GM21447 (cell line): ENCODE data around the gene PEX16.

Source experiments
- ATAC-seq: cut with Tn5 transposase; IDR thresholded peaks from one replicate; pipeline ENCODE4 v1.9.1; 2021; ENCODE audit not compliant: unreplicated experiment

The PEX16 gene

DNA sequence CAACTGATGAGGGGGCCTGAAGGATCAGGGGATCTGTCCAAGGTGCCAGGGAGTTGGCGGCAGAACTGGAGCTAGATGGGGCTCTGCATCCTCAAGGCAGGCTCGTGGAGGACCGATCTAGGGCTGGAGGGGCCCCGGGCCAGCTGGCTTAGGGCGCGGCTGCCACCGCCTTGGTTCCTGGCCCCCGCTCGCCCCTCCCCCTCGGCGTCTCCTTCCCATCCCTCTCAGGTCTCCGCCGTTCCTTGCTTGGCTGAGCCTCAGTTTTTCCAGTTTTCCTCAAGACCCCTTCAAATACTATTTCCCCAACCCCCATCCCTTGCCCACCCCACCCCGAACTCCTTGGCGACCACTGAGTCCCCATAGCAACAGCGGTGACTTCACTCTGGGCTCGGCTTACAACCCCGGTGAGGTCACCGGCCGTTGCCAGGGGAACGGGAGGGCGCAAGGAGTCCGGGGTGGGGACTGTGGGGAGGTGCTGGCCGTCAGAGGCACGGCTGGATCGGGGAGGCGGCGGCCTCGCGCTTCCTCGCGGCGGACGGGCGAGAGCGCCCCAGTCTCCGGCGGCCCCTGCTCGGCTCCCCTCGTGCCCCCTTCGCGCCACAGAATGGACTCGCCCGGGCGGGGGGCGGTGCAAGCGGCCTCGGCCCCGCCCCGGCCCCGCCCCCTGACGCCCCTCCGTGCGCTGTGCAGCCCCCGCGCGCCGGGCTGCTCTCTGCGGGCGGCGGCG is 18.1 kb downstream of the PEX16 start:
- peak; percentile 49 for ATAC-seq

DNA sequence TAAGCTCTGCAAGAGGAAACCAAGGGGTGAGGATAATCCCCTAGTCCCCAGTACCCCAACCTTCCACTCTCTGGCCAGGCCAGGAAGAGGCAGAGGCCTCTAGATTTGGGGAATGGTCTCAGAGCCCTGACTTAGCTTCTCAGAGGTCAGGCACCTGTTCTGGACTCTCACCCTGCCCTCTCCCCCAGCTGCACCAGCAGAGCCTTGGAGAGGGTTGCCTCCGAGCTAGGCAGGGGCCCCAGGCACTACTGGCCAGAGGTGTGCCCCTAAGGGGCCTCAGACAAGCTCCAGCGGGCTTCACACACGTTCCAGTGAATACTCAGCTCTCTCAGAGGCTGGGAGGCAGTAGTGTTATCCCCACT is 18.6 kb downstream of the PEX16 start:
- no peak for ATAC-seq

DNA sequence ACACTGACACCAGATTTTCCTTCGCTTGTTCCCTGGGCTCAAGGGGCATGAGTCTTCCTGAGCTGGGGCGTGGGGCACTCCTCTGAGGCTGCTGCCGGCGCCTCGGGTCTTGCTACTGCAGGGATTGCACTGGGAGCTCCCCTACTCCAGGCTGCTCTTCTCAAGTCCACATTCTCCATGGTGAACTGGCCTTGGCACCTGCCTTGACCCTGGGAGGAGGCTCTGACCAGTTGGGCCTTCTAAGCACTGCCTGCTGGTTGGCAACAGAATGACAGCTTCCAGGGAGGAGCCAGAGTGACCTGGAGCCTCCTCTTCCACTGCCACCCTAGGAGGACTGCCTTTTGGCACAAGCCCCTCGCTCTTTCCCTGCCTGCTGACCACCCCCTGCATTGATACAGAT is 20.1 kb downstream of the PEX16 start:
- no peak for ATAC-seq

DNA sequence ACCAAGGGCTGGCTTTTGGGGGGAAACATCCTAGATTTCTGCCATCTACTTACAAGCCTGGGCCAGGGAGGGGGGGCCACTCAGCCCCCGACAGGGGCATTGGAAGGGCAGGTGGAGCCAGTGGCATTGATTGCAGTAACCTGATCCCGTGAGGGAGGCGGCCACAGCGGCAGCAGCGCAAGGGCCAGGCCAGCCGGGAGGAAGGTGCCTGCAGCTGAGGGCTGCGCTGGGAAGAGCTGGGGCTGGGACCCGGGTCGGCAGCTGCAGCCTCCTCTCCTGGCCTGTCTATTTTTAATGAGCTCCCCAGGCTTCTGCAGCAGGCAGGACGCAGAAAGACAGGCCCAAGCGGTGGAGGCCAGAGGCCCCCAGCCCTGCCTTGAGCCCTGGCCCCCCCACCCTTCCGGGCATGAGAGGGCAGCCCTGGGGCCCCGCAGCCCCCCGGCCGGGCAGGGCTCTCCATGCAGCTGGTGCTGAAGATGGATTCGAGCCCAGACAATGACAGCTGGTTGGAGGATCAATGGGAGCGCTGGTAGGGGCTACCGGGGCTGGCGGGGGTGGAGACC is 21.2 kb downstream of the PEX16 start:
- no peak for ATAC-seq

DNA sequence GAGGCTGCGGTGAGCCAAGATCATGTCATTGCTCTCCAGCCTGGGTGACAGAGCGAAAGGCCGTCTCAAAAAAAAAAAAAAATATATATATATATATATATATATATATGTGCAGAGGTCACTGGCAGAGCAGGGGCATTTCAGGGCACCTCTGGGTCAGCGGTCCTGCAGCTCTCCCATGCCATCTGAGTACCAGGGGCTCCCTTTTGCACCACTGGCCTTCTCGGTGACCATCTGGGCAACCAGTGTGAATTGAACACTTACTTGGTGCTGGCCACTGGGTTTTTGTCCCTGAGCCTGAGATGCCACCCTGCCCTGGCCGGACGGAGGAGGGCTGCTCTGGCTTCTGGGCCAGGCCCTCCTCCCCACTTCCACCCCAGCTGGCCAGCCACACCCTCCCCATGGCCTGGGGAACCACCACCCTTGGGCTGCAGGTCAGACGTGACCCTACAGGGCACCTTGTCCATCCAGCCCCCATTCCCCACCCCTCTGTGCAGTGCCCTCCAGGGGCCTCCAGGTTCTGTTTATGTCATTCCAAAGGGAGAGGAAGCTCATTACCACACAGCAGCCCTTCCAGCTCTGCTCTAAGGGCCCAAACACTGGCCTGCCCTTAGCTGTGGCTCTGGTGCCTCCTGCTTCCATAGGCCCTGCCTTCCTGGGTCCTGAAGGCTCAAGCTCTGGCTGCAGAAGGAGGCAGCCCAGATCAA is 22.0 kb downstream of the PEX16 start:
- no peak for ATAC-seq

DNA sequence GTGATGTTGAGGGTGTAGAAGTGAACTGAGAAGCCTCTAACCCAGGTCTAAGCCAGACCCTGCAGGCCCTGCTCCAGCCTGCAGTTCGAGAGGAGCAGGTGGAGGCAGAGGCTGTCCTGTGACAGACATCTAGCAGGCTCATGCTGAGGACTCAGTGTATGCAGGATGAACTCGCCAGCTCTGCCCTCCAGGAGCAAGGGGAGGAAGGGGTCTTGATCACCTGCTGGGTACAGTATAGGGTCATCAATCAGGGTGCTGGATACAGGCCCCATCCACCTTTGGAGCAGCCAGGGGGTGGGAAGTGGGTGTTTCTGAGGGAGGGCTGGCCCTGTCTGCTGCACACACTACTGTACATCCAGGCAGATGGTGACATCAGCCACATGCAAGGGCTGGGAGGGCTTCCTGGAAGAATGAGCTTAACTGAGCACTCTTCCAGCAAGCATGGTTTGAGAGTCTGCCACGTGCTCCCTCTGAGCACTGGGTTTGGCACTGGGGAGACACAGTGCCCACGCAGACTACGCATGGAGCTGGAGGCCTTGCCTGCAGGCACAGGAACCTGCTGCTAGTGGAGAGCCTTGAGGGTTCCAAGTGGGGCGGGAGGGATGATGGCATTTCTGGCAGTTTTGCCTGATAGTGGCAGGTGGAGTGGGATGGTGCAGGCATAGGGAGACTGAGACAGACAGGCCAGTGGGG is 23.0 kb downstream of the PEX16 start:
- ATAC-seq, result no peak

DNA sequence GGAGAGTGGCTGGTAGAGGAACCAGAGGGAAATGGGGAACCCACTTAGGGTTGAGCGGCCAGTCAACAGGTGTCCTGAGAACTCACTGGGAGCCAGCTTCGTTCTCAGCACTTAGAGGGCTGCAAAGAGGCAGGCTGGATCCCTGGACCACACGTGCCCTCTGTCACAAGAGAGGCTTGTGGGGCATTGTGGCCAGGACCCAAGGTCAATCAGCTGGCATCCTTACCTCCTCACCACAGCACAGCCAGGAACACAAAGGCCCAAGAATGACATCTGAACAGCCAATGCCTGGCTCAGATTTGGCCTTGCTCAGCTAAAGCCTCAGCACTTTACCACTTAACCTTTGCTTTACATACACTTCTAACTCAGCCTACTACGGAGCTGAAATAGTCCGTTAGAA is 24.8 kb downstream of the PEX16 start:
- no peak for ATAC-seq

DNA sequence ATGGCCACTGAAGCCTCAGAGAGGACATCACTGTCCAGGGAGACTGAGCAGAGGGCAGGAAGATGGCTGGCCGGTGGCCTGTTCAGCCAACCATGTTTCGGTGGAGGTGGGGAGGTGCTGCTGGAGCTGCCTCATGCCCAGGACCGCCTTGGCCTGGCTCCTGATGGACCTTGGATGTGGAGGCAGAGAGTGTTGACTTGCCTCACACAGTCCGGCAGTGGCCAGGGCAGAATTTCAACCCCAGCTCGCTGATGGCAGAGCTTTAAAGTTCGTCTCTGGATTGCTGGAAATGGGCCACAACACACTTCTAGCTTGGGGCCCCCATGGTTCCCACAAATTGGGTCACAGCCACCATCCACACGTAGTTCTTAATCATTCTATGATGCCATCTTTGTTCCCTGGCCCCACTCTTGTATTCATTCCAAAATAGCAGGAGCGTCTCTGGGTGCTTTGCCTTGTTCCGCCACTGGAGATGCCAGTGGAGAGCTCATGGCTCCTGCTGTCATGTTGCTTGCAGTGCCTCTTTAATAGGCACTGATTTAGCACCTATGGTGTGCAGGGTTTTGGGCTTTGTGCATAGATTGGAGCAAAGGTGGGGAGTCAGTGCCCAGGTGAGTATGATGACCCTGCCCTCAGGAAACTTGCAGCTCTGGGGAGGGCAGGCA is 26.7 kb downstream of the PEX16 start:
- no peak for ATAC-seq

DNA sequence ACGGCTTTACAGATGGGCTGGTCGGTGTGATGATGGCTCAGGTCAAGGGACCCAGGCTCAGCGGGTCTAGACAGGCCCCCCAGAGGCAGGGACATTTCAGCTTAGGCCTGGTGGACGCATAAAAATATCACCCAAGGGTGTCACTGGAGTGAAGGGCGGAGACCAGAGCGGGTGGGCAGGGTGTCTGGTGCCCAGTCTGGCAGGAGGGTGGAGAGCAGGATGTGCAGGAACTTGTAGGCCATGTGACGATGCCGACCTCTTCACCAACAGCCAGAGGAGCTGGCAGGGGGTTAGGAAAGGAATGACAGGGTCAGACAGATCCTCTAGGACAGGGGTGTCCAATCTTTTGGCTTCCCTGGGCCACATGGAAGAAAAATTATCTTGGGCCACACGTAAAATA is 27.7 kb downstream of the PEX16 start:
- no peak for ATAC-seq

DNA sequence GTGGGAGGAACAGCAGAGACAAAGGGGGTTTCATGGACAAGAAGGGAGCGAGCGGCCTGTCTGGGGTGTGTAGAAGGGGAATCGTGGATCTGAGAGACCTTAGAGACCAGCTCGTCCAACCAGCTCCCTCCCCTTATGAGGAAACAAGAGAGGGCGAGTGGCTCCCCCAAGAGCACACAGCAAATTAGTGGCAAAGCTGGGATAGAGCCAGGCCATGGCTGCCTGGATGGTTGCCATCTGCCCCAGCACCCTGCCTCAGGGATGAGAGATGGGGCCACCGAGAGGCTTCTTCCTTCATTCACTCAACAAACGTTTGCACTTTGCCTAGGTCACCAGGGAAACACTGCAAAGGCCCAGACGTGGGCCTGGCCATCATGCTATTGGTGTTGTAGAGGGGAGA is 28.1 kb downstream of the PEX16 start:
- no peak for ATAC-seq

DNA sequence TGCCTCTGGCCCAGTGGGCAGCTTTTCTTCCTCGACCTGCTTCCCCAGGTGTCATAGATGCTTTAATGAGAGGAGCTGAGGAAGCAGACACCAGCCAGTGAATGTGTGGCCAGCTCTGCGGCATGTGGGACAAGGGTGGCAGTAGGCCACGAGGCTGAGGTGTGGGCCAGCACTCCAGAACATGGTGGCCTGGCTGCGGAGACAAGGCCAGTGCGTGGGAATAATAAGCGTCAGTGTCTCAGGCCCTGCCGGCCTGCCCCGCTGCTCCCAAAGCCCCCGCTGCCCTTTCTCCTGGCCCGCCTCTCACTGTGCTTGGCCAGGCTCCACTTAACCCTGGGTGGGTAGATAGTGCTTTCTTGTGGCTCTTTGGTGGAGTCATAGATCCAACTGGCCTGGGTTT is 30.1 kb downstream of the PEX16 start:
- no peak for ATAC-seq

DNA sequence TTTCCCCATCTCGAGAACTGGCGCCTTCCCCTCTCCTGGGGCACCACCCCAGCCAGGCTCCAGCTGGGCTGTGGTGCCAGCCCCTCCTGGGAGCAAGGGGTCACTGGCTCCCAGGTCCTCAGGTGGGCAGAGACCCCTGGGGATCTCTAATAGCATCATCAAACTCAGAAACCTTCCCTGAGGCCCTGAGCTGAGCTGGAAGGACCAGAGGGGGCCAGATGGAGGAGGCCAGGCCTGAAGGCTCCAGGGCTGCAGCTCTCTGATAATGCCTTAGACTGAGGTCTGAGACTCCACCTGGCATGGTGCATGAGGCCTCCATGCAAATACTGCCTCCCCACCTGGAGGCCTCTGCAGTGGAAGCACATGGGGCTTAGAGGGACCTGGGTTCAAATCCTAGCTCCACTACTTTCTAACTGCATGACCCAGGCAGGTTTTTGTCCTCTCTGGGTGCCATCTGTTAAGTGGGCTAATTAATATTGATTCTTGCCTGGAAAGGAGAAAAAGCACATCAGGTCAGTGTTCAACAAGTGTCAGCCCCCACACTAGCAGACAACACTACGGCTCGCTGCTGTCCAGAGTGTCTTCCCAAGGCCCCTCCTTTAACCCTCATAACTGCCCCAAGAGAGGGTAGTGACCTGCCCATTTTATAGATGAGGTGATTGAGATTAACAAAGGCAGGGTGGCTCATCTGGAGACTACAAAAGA is 30.7 kb downstream of the PEX16 start:
- no peak for ATAC-seq

DNA sequence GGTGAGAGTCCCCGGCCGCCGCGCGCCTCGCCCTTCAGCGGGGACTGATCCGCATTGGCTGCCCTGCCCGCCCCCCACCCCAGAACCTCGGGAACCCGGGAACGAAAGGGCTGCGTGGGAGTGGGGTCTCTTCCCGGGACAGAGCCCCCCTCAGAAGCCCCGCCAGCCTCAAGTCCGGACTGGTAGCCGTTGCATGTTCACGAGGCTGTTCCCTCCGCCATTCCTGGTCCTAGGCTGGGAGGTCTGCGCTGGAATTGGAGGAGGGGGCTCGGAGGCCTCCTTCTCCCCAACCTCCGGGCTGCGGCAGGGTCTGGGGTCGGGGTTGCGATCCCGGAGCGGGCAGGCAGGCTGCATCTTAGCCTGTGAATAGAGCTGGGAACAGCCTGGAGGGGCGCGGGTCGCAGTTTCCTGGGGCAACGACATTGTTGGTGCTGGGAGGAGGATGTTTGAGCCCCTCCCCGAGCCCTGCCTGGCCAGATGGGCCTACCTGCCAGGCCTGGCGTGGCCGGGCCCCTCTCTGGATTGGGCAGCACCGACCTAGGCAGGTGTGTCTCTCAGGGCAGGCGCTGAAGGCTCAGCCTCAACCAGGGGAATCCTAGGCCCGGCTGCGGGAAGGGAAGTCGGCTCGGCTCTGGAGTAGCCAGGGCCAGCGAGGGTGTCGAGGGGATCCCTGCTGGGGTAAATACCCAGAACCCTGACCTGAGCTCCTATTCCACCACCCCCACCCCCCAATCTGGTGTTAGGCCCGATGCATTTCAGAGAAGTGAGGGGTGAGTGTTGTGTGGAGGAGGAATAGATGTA is 31.6 kb downstream of the PEX16 start:
- ATAC-seq, result no peak

DNA sequence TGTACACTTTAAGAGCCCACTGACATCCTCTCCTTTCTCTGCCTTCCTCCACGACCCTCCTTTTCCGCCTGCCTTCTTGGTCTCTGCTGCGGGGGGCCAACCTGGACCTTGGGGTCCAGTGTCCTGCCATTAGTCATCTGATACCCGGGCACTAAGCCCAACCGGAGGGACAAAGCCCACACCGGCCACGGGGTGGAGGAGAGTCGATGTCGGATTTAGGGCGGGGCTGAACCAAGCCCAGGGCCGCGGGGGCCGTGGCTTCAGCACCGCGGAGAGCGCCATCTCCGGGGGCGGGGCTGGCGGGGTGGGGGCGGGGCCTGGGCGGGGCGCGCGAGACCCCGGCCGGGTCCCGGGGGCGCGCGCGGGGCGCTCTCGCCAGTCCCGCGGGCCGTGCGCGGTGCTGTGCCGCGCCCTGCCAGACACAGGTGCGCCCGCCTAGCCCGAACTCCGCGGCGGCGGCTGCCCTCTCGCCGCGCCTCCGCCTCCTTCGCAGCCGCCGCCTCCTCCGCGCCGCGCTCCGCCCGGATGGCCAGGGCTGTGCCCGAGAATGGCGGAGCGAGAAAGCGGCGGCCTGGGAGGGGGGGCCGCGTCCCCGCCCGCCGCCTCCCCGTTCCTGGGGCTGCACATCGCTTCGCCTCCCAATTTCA is 32.3 kb downstream of the PEX16 start, which contains the start of gene MAPK8IP1:
MAPK8IP1 (plus strand) TSS at position 378 of the 647 bp plus-strand sequence; CDS start at position 548, 170 bp downstream.
- peak; percentile 55 for ATAC-seq

DNA sequence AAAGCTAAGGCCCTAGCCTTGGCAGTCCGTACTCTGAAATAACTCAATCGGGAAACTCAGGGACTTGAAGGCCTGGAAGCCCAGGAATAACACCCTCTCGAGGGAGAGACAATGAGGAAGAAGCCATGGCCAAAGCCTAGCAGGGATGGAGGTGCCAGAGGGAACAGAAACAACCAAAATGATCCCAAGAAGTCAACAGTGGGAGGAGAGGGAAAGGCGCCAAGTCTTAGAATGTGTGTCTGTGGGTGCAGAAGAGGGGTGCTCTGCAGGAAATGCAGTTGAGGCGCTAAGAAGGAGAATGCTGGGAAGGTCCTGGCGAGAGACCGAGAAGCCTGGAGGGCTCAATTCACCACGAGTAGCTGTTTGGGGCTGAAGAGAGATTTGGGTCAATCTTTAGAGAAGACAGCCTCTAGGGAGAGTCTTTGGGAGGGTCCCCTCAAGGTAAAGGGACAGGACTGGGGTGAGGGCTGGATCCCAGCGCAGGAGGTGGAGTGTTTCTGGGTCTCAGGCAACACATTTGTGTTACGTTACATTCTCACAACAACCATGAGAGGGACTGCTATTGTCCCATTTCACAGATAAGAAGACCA is 33.0 kb downstream of the PEX16 start:
- no peak for ATAC-seq

DNA sequence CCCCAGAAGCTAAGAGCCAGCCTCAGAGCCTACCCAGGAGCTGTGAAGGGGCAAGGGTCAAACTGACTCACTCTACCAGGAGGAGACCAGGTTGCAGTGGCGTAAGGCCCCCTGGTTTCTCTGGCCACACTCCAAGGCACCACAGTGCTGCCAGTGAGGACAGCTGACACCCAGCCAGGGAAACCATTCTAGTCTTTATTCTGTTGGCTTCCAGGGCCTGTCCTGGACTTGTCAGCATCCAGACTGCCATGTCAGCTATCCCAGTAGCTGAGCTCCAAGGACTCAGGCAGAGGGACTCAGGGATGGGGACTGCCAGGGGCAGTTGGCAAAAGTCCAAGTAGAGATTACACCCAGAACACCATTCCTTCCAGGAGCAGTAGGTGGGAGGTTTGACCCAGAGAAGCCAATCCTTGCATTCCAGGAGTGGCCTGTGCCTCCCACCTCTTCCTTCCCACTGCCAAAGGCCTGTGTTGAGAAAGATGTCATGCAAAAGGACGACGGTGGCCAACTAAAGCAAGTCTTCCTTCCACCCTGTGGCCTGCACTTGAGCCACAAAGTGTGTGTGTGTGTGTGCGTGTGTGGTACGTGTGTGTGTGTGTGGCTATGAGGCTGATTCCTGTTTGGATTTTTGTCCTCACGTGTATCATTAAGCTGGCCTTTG is 35.8 kb downstream of the PEX16 start:
- ATAC-seq, result no peak

DNA sequence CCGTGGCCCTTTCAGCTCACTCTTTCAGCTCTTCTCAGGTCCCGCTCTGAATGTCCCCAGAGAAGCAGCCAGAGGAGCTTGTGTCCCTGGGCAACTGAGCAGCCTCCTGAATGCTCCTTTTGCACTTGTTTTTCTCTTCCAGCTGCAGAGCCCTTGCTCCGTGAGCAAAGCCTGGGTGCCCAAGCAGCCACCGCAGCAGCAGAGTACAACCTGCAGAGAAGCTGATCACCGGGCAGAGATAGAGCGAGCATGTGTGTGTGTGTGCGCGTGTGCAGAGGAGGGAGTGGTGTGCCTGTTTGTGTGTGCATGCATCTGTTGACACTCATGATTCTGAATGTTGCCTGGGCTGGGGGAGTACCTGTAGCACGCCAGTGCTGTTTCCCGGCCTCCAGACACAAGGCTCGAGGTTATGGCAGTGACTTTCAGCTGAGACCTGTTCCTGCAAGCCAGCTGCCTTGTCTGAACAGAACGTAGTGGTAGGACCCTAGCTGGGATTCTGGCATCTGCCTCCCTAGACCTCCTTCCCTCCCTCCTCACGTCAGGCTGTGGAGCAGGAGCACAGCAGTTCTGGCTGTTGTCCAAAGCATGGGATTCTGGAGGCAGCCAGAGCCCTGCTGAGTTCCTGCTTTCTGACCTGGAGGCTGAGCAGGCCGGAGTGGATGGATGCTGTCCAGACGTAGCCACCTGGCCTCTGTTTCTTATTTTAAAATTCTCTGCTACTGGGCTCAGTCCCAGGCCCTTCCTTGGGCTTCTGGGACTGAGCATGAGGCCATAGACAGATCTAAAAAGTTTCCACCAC is 36.7 kb downstream of the PEX16 start:
- ATAC-seq, result no peak
